Right atrium auricular region (tissue), 2 donors: ENCODE data around the gene RAB15. TPM values are rescaled to one million over a fixed set of nuclear protein-coding genes. Genes with fewer than 3 reads are reported as not detected.

Source experiments
- DNase-seq: peaks from one replicate; pipeline ENCODE4 v3.0.0-alpha.2; 2019; ENCODE audit warnings: low spot score
- H3K27ac ChIP-seq, 2 donors: fragments of 200-600 bp; sonication (generic); 1 replicate in 1 of 2; 2 replicates in 1 of 2; pipeline ENCODE4 v1.5.1; 2016 to 2019
- H3K27me3 ChIP-seq, 2 donors: fragments of 200-600 bp; sonication (generic); one replicate each; pipeline versions ENCODE4 v1.5.1 to v1.6.0; 2017 to 2019
- H3K36me3 ChIP-seq: fragments of 200-600 bp; sonication (generic); one replicate; pipeline ENCODE4 v1.5.1; 2016
- H3K4me1 ChIP-seq, 2 donors: fragments of 200-600 bp; sonication (generic); one replicate each; pipeline versions ENCODE4 v1.5.1 to v1.6.0; 2017 to 2019
- H3K4me3 ChIP-seq, 2 donors: fragments of 200-600 bp; sonication (generic); 1 replicate in 1 of 2; 2 replicates in 1 of 2; pipeline ENCODE4 v1.5.1; 2017 to 2019; ENCODE audit warnings: mild to moderate bottlenecking in 1 of 2, moderate library complexity in 1 of 2
- H3K9me3 ChIP-seq, 2 donors: fragments of 200-600 bp; sonication (generic); one replicate each; pipeline ENCODE4 v1.5.1; 2019
- CTCF ChIP-seq, 2 donors: fragments of 200-600 bp; sonication (generic); IDR thresholded peaks; one replicate each; pipeline ENCODE4 v1.5.1; 2019; ENCODE audit warnings: antibody characterized with exemption in 2 of 2
- total RNA-seq, 2 donors: library from RNA; depleted of rRNA; stranded (reverse); fragments of >200 nt; gene quantifications; one replicate each; pipeline ENCODE4 v1.1.0, GENCODE V29; 2016

The RAB15 gene
- total RNA-seq, 2 donors from 2014 or later: 9.8 to 69.0 TPM

- Histone ChIP-seq H3K27me3 (no peaks in the 10 kb centered on the region), H3K36me3 (no peaks in the 10 kb centered on the region), H3K27ac (no peak overlapping the region), H3K4me1 (no peaks in the 10 kb centered on the region), H3K9me3 (no peaks in the 10 kb centered on the region), H3K4me3 (no peak overlapping the region)
- no peak for DNase-seq
- TF ChIP-seq CTCF (IDR thresholded peaks at IDR 0.05): no peak
These were observed 13.9 kb downstream of the RAB15 start for GRCh38 chr14:64958201-64958600.

DNA sequence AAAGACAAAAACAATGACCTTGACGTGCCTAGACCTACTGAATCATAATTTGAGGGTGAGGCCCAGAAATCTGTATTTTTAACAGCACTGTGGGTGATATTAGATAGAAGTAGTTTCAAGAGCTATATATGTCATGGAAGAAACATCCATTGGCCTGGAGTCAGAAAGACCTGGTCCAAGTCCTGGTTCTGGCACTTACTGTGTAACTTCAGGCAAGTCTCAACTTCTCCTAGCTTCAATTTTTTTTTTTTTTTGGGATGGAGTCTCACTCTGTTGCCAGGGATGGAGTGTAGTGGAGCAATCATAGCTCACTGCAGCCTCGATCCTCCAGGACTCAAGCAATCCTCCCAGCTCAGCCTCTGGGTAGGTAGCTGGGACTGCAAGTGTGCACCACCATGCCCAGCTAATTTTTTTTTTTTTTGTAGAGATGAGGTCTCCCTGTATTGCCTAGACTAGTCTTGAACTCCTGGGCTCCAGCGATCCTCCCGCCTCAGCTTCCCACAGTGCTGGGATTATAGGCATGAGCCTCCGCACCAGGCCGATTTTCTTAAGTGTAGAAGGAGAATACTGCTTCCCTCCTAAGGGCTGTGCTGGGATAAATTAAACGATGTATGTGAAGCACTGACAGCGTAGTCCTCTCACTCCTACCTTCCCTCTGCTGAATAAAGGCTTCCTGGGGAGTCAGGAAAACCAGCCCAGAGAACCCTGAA lies 15.3 kb downstream of the RAB15 start:
- no peak overlapping the region for H3K27ac ChIP-seq
- H3K36me3 ChIP-seq: no peaks in the 10 kb centered on the region
- DNase-seq: no peak
- H3K4me3 ChIP-seq: no peak overlapping the region
- no peak for TF ChIP-seq CTCF (IDR thresholded peaks at IDR 0.05)
- H3K9me3 ChIP-seq: no peaks in the 10 kb centered on the region
- peaks cover 0 to 12% of the 10 kb centered on the region in 2 donors for H3K4me1 ChIP-seq
- H3K27me3 ChIP-seq: no peaks in the 10 kb centered on the region

DNA sequence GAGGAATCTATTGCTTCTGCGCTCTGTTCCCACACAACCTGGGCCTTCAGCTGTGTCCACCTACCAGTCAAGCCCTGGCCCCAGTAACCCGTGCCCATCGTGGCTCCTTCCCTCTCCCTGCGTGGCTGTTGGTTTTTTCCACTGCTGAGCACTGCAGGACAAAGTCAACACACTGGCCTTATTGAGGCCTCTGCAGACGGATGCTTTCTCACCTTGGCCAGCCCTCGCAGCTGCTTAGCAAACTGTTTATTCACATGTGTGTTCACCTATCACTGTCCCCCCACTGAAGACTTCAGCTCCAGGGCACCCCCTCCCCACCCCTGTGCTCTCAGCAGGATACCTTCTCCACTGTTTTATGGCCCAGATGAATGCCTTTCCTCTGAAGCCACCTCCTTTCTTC lies 16.8 kb downstream of the RAB15 start:
- TF ChIP-seq CTCF (IDR thresholded peaks at IDR 0.05): no peak
- H3K4me3 ChIP-seq: no peak overlapping the region
- no peaks in the 10 kb centered on the region for H3K9me3 ChIP-seq
- DNase-seq: no peak
- H3K4me1 ChIP-seq: peaks cover 0 to 12% of the 10 kb centered on the region in 2 donors
- H3K36me3 ChIP-seq: no peaks in the 10 kb centered on the region
- no peaks in the 10 kb centered on the region for H3K27me3 ChIP-seq
- no peak overlapping the region for H3K27ac ChIP-seq

DNA sequence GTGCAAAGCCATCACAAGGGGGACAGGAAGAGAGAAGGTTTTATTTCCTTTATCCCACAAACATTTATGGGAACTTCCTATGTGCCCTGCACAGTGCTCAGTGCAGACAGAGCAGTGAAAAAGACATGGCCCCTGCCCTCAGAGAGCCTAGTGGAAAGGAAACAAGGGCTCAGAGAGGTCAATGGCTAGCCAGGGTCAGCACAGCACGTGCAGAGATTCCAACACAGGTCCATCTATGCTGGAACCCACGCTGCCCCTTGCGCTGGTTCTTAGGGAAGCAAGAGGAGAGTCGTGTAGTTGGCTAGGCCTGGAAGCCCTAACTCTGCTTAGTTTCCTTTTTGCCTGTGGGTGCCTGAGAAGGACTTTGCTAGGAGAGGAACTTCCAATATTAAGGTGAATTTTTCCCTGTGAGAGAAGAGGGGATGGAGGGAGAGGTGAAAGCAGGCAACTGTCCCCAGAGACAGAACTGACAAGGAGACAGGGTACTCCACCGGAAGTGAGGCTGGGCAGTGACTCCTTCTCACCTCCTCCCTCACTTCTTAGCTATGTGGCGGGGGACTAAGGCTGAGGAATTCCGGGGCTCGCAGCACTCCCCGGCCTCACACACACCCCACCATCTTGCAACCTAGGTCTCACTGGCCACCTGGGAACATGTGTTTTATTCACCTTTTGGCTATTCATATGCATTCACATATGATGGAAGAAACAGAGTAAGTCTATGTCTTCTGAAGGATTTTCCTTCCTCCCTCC lies 17.5 kb downstream of the RAB15 start:
- no peak for TF ChIP-seq CTCF (IDR thresholded peaks at IDR 0.05)
- no peaks in the 10 kb centered on the region for H3K9me3 ChIP-seq

GRCh38 chr14:64953661-64954060 lies 18.5 kb downstream of the RAB15 start:
- TF ChIP-seq CTCF (IDR thresholded peaks at IDR 0.05): no peak
- H3K27me3 ChIP-seq: no peaks in the 10 kb centered on the region
- H3K4me3 ChIP-seq: no peak overlapping the region
- H3K27ac ChIP-seq: no peak overlapping the region
- H3K36me3 ChIP-seq: peaks cover 2% of the 10 kb centered on the region
- no peaks in the 10 kb centered on the region for H3K9me3 ChIP-seq
- no peak for DNase-seq
- peaks cover 0 to 14% of the 10 kb centered on the region in 2 donors for H3K4me1 ChIP-seq

More for the DNA sequence above, 17.5 kb downstream of the RAB15 start:
- Histone ChIP-seq H3K4me1 (peaks cover 0 to 12% of the 10 kb centered on the region in 2 donors), H3K27me3 (no peaks in the 10 kb centered on the region), H3K27ac (no peak overlapping the region), H3K4me3 (no peak overlapping the region), H3K36me3 (no peaks in the 10 kb centered on the region)
- no peak for DNase-seq
